HG02623 (cell line): ENCODE results near the gene IGFBP3.

Experiments
- ATAC-seq: cut with Tn5 transposase; IDR thresholded peaks from one replicate; pipeline ENCODE4 v1.9.1; 2021; ENCODE audit warnings: moderate library complexity; ENCODE audit not compliant: unreplicated experiment

IGFBP3 gene

DNA sequence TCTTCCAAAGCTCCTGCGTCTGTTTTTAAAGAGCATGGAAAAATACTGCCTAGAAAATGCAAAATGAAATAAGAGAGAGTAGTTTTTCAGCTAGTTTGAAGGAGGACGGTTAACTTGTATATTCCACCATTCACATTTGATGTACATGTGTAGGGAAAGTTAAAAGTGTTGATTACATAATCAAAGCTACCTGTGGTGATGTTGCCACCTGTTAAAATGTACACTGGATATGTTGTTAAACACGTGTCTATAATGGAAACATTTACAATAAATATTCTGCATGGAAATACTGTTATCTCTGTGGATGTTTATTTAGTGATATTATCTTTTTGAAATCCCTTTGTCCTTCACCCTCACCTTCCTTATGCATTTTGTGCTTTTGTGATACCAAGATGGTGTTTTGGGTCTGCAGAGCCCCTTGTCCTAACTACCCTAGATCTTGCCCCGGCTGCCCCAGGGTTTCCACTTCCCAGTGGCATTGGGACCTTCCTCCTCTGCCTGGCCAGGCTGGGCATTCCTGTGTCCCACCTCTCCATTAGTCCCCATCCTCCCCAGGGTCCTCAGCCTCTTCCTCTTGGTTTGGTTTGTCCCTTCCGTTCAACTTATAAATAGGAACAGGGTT, 27.6 kb downstream of the IGFBP3 start:
- ATAC-seq: no peak

DNA sequence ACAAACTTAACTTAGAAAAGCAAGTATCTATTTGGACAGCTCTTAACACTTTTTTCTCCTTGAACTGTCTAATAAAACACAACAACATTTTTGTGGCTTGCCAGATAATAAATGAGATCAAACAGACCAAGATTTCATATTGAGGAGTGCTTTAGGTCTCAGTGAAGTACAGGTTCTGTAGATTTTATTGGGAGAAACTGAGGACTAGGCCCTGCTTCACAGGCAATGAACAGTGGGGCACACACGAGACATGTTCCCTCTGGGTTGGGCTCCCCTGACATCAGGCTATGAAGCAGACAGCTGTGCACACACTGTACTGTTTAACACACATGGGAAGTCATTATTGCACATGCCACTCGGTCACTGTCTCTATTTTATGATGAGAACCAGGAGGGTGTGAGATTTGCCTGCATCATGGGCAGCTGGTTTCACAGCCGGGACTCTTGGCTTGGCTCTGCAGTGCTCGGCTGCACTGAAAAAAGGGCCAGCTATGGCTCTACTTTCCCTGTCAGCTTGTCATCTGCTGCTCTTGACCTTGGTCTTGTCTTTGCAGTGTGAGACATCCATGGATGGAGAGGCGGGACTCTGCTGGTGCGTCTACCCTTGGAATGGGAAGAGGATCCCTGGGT, 28.6 kb downstream of the IGFBP3 start:
- ATAC-seq: no peak

DNA sequence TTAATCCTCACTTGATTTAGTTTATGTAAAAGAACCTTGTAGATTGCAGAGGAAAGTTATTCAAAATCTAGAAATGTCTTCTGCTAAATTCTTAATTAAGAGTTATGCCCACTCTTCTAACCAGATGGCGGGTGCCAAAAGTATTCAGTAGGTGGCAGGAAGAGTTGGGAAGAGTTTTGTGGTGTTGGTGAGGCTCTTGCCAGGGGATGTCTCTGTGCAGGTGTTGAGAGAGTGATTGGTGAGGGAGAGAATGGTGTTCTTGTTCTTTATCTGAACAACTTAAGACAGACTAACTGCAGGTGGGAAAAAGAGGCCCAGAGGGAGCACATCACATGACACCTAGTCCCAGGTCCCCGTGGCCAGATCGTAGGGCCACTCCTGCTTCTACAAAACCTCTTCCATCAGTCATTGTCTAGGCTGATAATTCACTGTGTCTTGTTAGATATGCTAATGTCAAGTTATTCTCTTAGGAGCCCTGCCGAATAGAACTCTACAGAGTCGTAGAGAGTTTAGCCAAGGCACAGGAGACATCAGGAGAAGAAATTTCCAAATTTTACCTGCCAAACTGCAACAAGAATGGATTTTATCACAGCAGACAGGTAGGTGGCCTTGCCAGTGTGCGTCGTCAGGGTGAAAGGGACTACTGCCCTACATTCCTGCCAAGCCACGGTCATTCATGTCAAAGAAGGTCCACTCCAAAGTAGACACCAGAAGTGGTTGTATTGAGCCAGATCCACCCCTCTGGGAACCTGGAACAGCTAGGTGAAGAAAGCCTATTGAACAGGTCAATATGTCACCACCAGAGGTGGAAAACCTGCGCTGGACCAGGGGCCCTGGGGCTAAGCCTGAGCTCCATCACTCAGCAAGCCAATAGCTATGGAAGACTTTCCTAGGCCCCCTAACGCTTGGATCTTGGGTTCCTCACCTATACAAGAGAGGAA, 29.3 kb downstream of the IGFBP3 start:
- ATAC-seq: no peak

DNA sequence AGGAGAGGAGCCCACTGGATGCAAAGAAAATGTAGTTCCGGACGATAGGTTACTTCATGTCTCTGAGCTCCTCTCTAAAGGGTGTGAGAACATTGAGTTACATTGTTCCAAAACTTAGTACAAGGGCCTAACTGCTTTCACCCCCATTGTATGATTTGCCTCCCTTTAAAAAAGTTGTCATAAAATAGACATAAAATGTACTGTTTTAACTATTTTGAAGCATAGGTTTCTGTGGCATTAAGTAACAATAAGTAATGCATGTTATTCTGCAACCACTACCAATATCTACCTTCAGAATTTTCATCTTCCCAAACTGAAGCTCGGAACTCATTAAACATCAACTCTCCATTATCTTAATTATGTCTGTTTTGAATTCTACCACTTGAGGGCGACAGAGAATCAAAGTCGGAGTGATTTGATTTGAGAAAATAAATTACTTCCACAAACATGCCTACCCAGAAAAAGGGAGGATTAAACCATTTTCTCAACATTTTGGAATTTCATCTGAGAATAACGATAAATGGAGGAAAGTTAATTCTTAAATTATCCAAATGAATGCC, 30.1 kb downstream of the IGFBP3 start:
- no peak for ATAC-seq

DNA sequence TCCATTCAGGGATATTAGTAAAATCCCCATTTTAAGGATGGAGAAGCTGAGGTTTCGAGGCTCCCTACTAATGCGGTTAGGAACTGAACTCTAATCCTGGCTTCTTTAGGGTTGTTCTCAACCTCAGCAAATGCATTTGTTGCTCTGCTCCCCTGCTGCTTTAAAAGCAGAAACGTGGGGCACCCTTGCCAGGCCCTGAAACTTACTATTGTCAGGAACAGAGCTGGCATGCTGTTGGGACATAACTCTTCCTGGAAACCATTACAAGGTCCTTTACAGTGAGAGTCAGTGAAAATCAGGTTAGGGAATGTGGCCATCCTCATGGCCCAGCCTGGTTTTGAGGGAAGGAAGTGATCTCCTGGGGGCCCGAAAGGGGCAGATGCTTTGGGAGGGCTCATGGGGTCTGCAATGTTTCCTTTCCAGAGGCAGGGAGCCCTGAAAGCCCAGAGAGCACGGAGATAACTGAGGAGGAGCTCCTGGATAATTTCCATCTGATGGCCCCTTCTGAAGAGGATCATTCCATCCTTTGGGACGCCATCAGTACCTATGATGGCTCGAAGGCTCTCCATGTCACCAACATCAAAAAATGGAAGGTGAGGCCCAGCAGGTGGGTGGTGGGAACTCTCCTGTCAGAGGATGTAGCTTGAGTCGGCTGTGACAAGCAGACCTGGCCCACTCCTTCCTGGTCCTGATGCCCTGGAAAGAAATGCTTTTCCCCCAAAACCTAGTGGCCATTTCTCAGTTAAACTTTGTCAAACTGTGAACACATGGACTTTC, 30.8 kb downstream of the IGFBP3 start:
- ATAC-seq: no peak

DNA sequence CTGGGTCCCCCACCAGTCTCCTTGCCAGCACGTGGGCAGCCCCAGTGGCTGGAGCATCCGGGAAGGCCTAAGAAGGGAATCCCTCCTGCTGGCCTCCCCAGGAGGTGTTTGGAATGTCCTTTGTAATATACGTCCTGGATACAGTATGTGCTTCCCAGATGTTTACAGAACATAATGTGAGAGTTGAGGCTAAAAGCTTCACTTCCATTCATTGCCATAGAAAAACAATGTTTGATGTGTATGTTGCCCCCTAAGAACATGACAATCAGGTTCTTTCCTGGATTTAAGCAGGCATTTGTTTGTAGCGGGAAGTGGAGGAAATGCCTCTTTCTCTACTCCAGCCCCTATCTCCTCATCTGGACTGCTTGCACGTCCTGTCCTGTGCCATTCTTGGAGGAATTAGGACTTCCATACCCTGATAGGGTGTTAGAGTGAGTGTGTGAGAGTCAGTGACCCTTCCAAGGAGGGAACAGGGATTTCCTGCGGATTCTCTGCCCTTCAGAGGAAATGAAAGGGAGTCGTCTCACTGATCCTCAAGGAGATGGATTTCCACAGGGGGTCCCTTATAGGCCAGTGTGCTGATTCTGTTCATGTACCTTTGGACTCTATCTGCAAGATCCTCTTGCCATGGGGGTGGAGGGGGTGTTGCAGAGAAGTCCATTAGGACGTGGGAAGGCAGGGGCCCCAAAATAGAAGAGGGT, 31.6 kb downstream of the IGFBP3 start:
- no peak for ATAC-seq

DNA sequence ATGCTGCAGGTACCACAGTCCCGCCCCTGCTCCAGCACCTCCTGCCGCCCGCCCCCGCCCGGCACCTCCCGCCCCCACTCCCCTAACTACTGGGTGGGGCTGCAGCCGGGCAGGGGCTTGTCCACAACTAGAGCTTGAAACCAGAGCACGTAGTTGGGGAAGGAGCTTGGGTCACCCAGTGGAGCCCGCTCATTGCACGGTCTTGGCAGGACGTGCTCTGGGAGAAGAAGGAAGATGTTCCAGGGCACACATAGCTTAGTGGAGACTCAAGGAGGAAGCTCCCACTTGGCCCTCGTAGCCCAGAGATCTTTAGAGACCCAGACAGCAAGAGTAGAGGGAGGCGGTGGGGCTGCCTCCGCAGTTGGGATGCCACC, 32.1 kb downstream of the IGFBP3 start:
- no peak for ATAC-seq

DNA sequence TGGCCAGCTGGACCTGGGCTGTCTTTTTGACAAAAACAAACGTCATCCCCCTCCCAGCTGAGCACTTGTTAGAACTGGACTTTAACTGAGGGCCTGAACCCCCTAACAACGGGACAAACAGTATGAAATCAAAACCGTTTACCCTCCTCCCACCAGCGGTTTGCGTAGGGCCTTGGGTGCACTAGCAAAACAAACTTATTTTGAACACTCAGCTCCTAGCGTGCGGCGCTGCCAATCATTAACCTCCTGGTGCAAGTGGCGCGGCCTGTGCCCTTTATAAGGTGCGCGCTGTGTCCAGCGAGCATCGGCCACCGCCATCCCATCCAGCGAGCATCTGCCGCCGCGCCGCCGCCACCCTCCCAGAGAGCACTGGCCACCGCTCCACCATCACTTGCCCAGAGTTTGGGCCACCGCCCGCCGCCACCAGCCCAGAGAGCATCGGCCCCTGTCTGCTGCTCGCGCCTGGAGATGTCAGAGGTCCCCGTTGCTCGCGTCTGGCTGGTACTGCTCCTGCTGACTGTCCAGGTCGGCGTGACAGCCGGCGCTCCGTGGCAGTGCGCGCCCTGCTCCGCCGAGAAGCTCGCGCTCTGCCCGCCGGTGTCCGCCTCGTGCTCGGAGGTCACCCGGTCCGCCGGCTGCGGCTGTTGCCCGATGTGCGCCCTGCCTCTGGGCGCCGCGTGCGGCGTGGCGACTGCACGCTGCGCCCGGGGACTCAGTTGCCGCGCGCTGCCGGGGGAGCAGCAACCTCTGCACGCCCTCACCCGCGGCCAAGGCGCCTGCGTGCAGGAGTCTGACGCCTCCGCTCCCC, 32.7 kb downstream of the IGFBP3 start, which contains the start of gene IGFBP1:
TSS of gene IGFBP1 (plus strand) at position 304 of the 808 bp plus-strand sequence. CDS start at position 469, 165 bp downstream.
- ATAC-seq: no peak

DNA sequence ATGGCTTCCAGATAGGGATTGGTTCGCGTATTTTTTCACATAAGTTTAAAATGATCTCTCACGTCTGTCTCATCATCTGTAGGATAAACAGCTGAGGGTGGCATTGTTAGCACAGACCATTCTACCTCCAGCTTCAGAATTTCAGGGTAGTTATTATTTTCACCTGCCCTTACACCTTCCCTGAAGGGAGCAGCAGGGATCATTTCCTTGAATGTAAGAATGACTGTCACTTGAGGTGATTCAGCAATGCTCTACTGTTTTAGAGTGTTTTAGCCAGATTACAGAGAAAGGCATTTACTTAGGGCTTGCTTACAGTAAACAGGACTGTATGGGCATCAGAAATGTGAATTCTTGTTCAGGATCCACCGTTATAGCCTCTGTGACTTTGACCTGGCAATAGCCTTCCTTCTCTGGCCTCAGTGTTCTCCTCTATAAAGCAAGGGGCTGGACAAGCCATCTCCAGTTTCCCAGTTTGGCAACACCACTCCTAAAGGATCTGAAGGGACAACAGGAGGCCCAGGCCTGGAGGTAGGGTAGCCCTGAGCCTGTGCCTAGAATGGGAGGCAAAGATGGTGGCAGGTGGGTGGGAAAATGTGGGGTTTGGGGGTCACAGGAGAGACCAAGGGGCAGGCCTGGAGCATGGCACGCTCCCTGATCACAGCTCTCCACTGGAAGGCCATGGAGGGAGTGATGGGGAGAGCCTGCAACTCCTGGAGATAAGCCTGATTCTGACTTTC, 34.0 kb downstream of the IGFBP3 start:
- ATAC-seq: no peak

DNA sequence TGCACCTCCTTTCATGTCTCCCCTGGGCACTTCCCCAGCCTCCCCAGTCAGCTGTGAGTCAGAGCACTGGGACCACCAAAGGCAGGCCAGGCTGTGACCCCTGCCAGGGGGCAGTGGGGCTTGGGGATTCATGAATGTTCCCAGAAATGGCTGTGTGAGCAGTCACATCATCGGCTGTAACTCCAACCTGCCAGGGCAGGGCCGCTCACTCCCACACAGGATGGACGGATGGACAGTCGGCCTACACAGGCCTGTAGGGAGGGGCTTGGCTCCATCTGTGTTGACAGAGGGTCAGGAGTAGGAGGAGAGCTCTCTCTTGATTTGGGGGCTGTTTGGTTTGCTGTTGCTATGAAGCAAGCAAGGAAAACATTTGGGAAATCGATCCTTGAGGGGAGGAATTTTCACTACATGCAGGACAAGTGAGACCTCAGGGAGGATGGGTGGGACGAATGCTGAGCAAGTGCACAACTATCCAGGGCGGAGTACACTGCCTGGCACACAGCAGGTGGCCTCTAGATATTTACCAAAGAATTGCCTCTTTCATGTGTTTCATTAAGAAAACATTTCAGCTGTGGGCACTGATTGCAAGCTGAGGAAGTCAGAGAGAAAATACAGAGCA, 35.7 kb downstream of the IGFBP3 start:
- no peak for ATAC-seq

DNA sequence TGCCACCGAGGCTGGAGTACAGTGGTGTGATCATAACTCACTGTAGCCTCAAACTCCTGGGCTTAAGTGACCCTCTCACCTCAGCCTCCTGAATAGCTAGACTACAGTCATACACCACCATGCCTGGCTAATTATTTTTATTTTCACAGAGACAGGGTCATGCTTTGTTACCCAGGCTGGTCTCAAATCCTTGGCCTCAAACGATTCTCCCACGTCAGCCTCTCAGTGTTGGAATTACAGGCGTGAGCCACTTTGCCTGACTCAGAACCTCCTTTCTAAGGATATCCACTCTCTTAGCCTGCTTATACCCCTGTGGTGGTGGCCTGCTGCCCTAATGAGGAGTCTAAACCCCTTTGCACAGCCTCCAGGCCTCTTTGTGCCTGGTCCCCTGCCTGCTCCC, 36.9 kb downstream of the IGFBP3 start:
- ATAC-seq: no peak

DNA sequence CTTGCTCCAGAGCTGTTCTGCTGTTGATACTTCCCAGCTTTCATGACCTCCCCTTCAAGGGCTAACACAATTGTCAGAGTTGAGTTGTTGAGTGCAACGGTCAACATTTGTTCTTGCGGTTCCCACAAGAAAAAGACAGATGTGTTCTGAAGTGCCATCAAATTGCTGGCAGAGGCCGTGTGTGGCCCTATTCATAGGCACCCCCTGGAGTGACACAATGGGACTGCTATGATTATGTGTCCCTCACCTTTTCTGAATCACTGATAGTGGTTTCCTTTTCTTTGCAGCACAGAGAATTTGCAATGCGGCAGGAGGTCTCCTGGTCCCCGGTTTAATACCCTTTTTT, 38.6 kb downstream of the IGFBP3 start:
- ATAC-seq: no peak

DNA sequence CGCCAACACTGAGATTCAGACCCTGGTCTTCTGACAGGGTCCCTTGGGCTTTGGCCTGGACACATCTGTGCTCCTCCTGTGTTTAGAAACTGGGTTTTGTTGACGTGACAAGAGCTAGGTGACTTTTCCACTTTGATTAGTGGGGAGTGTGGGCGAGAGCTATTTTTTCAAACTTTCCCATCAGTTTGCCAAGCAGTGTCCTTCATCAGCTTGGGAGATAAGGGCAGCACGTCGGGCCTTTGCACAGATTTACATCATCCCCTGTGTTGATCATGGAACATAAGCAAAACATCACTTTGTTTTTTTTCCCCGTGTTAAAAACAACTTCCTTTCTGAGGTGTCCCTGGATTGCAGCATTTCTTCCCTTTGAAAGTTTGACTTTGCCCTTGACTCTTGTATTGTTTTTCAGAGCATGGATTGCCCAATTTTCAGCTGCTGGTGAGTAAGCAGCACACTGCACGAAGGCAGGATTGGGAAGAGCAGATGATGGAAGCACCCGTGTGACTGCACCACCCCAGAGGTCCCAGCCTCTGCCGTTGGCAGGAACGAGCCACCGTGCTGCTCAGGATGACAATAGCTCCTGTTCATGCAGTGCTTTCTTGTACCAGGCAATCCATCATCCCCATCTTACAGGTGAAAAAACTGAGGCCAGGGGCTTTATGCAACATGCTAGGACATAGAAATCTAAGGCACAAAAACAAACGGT, 39.2 kb downstream of the IGFBP3 start:
- no peak for ATAC-seq

DNA sequence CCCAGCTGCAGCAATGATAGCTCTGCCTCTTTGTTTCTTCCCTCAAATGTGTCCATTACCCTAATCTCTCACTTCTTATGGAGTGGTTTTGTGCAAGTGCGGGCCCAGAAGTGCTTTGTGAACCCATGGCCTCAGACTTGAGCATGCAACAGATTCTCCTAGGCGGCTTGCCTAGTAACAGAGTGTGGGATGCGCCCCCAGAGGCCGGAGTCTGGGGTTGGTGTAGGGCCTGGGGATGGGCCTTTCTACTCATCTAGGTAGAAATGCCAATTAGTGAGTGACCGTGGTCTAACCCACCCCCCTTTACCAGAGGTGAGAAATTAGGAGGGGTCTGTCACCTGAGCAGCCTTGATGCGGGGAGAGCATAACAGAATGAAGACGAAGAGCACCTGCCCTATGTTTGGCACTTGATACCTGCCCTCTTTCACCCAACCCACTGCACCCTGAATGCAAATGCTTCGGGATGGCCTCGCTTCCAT, 39.8 kb downstream of the IGFBP3 start:
- ATAC-seq: no peak

DNA sequence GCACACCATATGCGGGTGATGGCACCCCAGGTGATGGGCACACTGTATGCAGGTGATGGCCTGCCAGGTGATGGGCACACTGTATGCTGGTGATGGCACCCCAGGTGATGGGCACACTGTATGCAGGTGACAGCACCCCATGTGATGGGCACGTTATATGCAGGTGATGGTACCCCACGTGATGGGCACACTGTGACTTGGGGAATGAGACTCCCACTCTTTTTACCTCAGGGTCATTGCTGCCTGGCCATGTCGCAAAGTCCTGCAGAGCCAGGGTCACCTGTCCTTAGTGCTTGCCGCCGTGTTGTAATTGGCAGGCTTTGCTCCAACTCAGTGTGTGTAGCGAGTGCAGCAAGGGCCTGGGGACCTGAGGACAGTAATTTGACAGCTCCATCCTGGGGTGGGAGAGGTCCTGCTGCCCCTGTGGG, 40.6 kb downstream of the IGFBP3 start:
- ATAC-seq: no peak

DNA sequence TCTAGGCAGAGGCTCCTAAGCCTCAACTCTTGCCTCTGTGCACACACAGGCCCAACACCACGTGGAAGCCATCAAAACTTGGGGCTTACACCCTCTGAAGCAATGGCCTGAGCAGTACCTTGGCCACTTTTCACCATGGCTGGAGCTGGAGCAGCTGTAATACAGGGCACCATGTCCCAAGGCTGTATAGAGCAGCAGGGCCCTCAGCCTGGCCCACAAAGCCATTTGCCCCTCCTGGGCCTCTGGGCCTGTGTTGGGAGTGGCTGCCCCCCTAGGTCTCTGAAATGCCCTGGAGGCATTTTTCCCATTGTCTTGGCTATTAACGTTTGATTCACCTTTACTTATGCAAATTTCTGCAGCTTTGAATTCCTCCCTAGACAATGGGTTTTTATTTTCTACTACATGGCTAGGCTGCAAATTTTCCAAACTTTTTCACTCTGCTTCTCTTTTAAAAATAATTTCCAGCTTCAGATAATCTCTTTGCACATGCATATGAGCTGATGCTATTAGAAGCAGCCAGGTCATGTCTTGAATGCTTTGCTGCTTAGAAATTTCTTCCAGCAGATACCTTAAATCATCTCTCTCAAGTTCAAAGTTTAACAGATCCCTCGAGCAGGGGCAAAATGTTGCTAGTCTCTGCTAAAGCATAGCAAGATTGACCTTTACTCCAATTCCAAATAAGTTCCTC, 42.5 kb downstream of the IGFBP3 start:
- ATAC-seq: no peak

DNA sequence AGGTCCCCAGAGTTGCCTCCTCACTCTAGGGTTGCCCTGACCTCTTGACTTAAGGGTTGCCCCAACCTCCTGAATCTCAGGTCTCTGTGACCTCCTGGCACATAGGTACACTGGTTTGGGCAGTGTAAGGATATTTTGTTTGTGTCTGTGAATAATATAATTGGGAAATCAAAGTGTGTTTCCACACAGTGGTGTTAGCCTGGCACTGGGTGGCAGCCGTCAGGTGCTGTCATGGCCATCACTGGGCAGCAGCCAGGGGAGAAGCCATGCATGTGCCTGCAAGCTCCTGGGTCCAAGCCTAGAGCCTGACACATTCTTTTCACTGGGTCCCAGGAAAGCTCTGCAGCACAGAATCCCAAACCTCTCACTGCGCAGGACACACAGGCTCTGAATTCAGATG, 44.6 kb downstream of the IGFBP3 start:
- ATAC-seq: no peak
